Progenitor cell of endocrine pancreas (in vitro differentiated cells): ENCODE measurements around the gene MVB12B. TPM values are rescaled to one million over a fixed set of nuclear protein-coding genes. Genes with fewer than 3 reads are reported as not detected.

ENCODE experiments used
- DNase-seq: peaks from one replicate; pipeline ENCODE4 v3.0.0; 2021; ENCODE audit warnings: low spot score; ENCODE audit not compliant: unreplicated experiment
- H3K27ac Mint-ChIP-seq: 2 replicates; pipeline ENCODE4 v1.8.0; 2021; ENCODE audit warnings: mild to moderate bottlenecking, moderate library complexity, mixed read lengths
- H3K27me3 Mint-ChIP-seq: 2 replicates; pipeline ENCODE4 v1.8.0; 2021; ENCODE audit warnings: mixed read lengths
- H3K36me3 Mint-ChIP-seq: 2 replicates; pipeline ENCODE4 v1.8.0; 2022; ENCODE audit warnings: mixed read lengths; ENCODE audit not compliant: insufficient read depth
- H3K4me1 Mint-ChIP-seq: 2 replicates; pipeline ENCODE4 v1.8.0; 2021; ENCODE audit warnings: low read depth, mixed read lengths
- H3K4me3 Mint-ChIP-seq: 2 replicates; pipeline ENCODE4 v1.8.0; 2021; ENCODE audit warnings: low read depth, mild to moderate bottlenecking, moderate library complexity, mixed read lengths
- H3K9me3 Mint-ChIP-seq: 2 replicates; pipeline ENCODE4 v1.8.0; 2021; ENCODE audit warnings: low read depth, mixed read lengths
- total RNA-seq: library from RNA; stranded (reverse); gene quantifications from 2 replicates; pipeline ENCODE4 v1.2.1, GENCODE V29; 2021
- TF ChIP-seq, protein P1 (sequence below): fragments of 200-600 bp; sonication (generic); IDR thresholded peaks from one replicate; pipeline ENCODE4 v1.5.0; 2021; ENCODE audit warnings: antibody characterized with exemption, mild to moderate bottlenecking; ENCODE audit not compliant: unreplicated experiment

Gene MVB12B
- total RNA-seq, 1 donor from 2014 or later, result 34.6 TPM

GRCh38 chr9:126420643-126421564 lies 94.3 kb downstream of the MVB12B start:
- DNase-seq, result no peak
- peaks cover 28% of the 10 kb centered on the region for H3K4me1 Mint-ChIP-seq
- H3K27me3 Mint-ChIP-seq, result peaks cover 21% of the 10 kb centered on the region
- no peaks in the 10 kb centered on the region for H3K9me3 Mint-ChIP-seq
- TF ChIP-seq, protein P1, sequence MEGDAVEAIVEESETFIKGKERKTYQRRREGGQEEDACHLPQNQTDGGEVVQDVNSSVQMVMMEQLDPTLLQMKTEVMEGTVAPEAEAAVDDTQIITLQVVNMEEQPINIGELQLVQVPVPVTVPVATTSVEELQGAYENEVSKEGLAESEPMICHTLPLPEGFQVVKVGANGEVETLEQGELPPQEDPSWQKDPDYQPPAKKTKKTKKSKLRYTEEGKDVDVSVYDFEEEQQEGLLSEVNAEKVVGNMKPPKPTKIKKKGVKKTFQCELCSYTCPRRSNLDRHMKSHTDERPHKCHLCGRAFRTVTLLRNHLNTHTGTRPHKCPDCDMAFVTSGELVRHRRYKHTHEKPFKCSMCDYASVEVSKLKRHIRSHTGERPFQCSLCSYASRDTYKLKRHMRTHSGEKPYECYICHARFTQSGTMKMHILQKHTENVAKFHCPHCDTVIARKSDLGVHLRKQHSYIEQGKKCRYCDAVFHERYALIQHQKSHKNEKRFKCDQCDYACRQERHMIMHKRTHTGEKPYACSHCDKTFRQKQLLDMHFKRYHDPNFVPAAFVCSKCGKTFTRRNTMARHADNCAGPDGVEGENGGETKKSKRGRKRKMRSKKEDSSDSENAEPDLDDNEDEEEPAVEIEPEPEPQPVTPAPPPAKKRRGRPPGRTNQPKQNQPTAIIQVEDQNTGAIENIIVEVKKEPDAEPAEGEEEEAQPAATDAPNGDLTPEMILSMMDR, result no peak
- no peak overlapping the region for H3K4me3 Mint-ChIP-seq
- no peak overlapping the region for H3K27ac Mint-ChIP-seq
- H3K36me3 Mint-ChIP-seq, result peaks cover 32% of the 10 kb centered on the region

- Mint-ChIP-seq H3K4me1 (peaks cover 28% of the 10 kb centered on the region), H3K27me3 (peaks cover 29% of the 10 kb centered on the region), H3K36me3 (peaks cover 36% of the 10 kb centered on the region), H3K27ac (no peak overlapping the region), H3K4me3 (no peak overlapping the region), H3K9me3 (no peaks in the 10 kb centered on the region)
- TF ChIP-seq, protein P1, result no peak
- DNase-seq, result no peak
Measured at GRCh38 chr9:126421567-126422428, 95.2 kb downstream of the MVB12B start.

DNA sequence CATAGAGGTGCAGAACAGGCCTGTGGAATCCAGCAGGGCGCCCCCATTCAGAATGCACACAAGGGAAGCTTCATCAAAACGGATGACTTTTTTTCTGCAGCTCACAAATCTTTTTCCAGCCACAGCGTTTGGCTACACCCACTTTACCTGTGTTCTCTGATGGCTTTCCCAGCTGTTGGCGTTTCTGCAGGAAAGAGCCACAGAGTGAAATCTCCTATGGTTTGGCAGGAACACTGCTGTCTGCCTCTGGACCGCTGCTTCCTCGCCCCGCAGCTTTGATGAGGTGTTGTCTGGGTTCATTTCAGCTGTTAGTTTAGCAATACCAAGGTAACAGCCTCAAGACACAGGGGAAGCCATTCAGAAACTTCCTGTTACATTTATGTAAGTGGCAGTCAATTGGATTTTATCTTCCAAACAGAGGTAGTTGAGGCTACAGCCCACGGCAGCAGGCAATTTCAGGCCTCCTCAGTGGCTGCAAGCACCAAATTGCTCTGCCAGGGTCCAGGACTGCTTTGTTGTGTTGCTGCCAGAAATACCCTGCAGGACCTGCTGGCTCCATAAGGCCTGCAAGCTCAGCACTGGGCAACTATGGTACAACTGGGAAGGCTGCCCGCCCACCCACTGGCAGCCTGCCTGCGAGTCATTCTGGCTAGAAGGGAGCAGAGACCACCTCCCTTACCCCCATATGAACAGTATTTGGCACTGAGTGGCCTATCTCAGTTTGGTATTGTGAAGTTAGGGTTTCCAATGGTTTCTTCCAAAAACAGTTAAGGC lies 96.7 kb downstream of the MVB12B start:
- peaks cover 42% of the 10 kb centered on the region for H3K27me3 Mint-ChIP-seq
- H3K4me1 Mint-ChIP-seq, result peaks cover 28% of the 10 kb centered on the region
- no peak for DNase-seq
- H3K27ac Mint-ChIP-seq, result no peak overlapping the region
- TF ChIP-seq, protein P1, result no peak
- H3K4me3 Mint-ChIP-seq, result no peak overlapping the region
- peaks cover 37% of the 10 kb centered on the region for H3K36me3 Mint-ChIP-seq
- H3K9me3 Mint-ChIP-seq, result no peaks in the 10 kb centered on the region

GRCh38 chr9:126423916-126424185 lies 97.2 kb downstream of the MVB12B start:
- H3K36me3 Mint-ChIP-seq, result peaks cover 35% of the 10 kb centered on the region
- H3K27ac Mint-ChIP-seq, result no peak overlapping the region
- H3K4me3 Mint-ChIP-seq, result no peak overlapping the region
- peaks cover 28% of the 10 kb centered on the region for H3K4me1 Mint-ChIP-seq
- DNase-seq, result no peak
- H3K9me3 Mint-ChIP-seq, result no peaks in the 10 kb centered on the region
- TF ChIP-seq, protein P1, result no peak
- H3K27me3 Mint-ChIP-seq, result peaks cover 43% of the 10 kb centered on the region

DNA sequence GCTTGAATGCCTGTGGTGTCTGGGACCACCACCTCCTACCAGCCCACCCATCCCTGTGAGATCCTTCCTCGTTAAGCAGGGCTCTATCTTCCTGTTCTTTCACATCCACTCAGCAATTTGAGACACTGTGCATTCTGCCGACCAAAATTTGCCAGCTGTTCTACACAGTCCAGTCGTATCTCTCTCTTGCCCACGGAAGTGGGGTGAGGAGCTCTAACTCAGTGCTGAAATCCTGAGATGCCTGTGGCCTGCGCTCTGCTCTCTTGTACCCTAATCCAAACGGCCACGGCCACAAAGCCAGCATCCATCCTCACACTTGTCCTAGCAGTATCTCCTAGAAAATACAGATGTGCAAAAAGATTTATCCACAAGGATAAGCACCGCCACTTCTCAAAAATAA lies 97.9 kb downstream of the MVB12B start:
- Mint-ChIP-seq H3K36me3 (peaks cover 36% of the 10 kb centered on the region), H3K4me1 (peaks cover 31% of the 10 kb centered on the region), H3K27me3 (peaks cover 45% of the 10 kb centered on the region), H3K27ac (no peak overlapping the region), H3K4me3 (no peak overlapping the region), H3K9me3 (no peaks in the 10 kb centered on the region)
- no peak for DNase-seq
- TF ChIP-seq, protein P1, result no peak
